Mesendoderm (in vitro differentiated cells): ENCODE measurements around the gene PTPN11.
"Not testable (repeated sequence)": the region's sequence is repeated elsewhere in the genome, so short reads cannot be mapped to it uniquely, and the experiment has no call there.

ENCODE experiments used
- DNase-seq: peaks from one replicate; pipeline ENCODE4 v3.0.0; 2013
- H2AK5ac ChIP-seq: 2 replicates; pipeline ENCODE4 v1.6.1; 2013; ENCODE audit warnings: low read length, inconsistent platforms
- H2BK120ac ChIP-seq: 2 replicates; pipeline ENCODE4 v1.6.1; 2013; ENCODE audit warnings: low read depth, mild to moderate bottlenecking, low read length, moderate library complexity, mixed read lengths
- H2BK15ac ChIP-seq: replicated peaks from 2 replicates; pipeline ENCODE4 v1.6.1; 2013; ENCODE audit warnings: low read depth, mild to moderate bottlenecking, moderate library complexity
- H2BK5ac ChIP-seq: 2 replicates; pipeline ENCODE4 v1.6.1; 2013; ENCODE audit warnings: low read length, inconsistent platforms
- H3K18ac ChIP-seq: 2 replicates; pipeline ENCODE4 v1.6.1; 2013; ENCODE audit warnings: mild to moderate bottlenecking, low read length, mixed read lengths
- H3K23ac ChIP-seq: one replicate; pipeline ENCODE4 v1.6.1; 2013; ENCODE audit warnings: low read length
- H3K27ac ChIP-seq: 2 replicates; pipeline ENCODE4 v1.5.1; 2013; ENCODE audit warnings: low read depth, mild to moderate bottlenecking, inconsistent platforms, low read length, moderate library complexity
- H3K27me3 ChIP-seq: 2 replicates; pipeline ENCODE4 v1.6.1; 2013; ENCODE audit warnings: low read length, control low read depth, mild to moderate bottlenecking, inconsistent platforms; ENCODE audit not compliant: insufficient read depth, poor library complexity
- H3K36me3 ChIP-seq: 2 replicates; pipeline ENCODE4 v1.6.1; 2013; ENCODE audit warnings: low read length, inconsistent platforms; ENCODE audit not compliant: control insufficient read depth, insufficient read depth
- H3K4ac ChIP-seq: one replicate; pipeline ENCODE4 v1.6.1; 2013; ENCODE audit warnings: low read depth, mild to moderate bottlenecking, low read length, moderate library complexity
- H3K4me1 ChIP-seq: 2 replicates; pipeline ENCODE4 v1.6.1; 2013; ENCODE audit warnings: low read depth, low read length, inconsistent platforms; ENCODE audit not compliant: control insufficient read depth
- H3K4me2 ChIP-seq: 2 replicates; pipeline ENCODE4 v1.6.1; 2013; ENCODE audit warnings: low read length
- H3K4me3 ChIP-seq: 2 replicates; pipeline ENCODE4 v1.5.1; 2013; ENCODE audit warnings: mild to moderate bottlenecking, low read length
- H3K56ac ChIP-seq: one replicate; pipeline ENCODE4 v1.6.1; 2013; ENCODE audit warnings: low read length
- H3K79me1 ChIP-seq: 2 replicates; pipeline ENCODE4 v1.6.1; 2013; ENCODE audit warnings: low read length, inconsistent platforms
- H3K79me2 ChIP-seq: 2 replicates; pipeline ENCODE4 v1.6.1; 2013; ENCODE audit warnings: mild to moderate bottlenecking, low read length; ENCODE audit not compliant: control insufficient read depth, insufficient read depth
- H3K9ac ChIP-seq: 2 replicates; pipeline ENCODE4 v1.6.1; 2013; ENCODE audit warnings: low read length, inconsistent platforms
- H4K5ac ChIP-seq: one replicate; pipeline ENCODE4 v1.6.1; 2013; ENCODE audit warnings: low read length
- H4K8ac ChIP-seq: one replicate; pipeline ENCODE4 v1.6.1; 2013; ENCODE audit warnings: low read depth, mild to moderate bottlenecking, control low read depth, low read length, moderate library complexity
- whole genome bisulfite sequencing: extraction: QIAGEN DNeasy Blood & Tissue Kit; methylation state at CpG from one replicate; pipeline ENCODE4 v1.1.7; 2013; ENCODE audit warnings: low lambda C conversion rate, missing lambda C conversion rate; ENCODE audit not compliant: insufficient coverage; ENCODE audit errors: extremely low coverage; 5-methylcytosine and 5-hydroxymethylcytosine counted together

The PTPN11 gene

GRCh38 chr12:112446008-112446725, 27.4 kb downstream of the PTPN11 start:
- Histone ChIP-seq H2BK120ac (no peak overlapping the region), H4K5ac (no peak overlapping the region), H3K79me1 (peaks cover 2% of the 10 kb centered on the region), H3K4me2 (no peak overlapping the region), H2BK15ac (no peak overlapping the region), H4K8ac (no peak overlapping the region), H2AK5ac (no peak overlapping the region), H3K36me3 (peaks cover 6% of the 10 kb centered on the region), H3K18ac (no peak overlapping the region), H3K56ac (no peak overlapping the region), H3K4ac (no peak overlapping the region), H3K4me3 (no peak overlapping the region), H3K4me1 (no peaks in the 10 kb centered on the region), H3K79me2 (peaks cover 4% of the 10 kb centered on the region), H3K27ac (no peak overlapping the region), H2BK5ac (no peak overlapping the region), H3K9ac (no peak overlapping the region), H3K23ac (no peak overlapping the region), H3K27me3 (no peaks in the 10 kb centered on the region)
- WGBS: no CpG with 5 or more reads among the region's 3 CpGs
- DNase-seq: no peak

GRCh38 chr12:112447106-112447505, 28.4 kb downstream of the PTPN11 start:
- Histone ChIP-seq H3K4me3 (no peak overlapping the region), H3K56ac (no peak overlapping the region), H3K18ac (no peak overlapping the region), H3K4ac (no peak overlapping the region), H2BK120ac (no peak overlapping the region), H3K27me3 (no peaks in the 10 kb centered on the region), H3K4me2 (no peak overlapping the region), H2BK5ac (no peak overlapping the region), H3K4me1 (no peaks in the 10 kb centered on the region), H4K8ac (no peak overlapping the region), H3K79me2 (peaks cover 4% of the 10 kb centered on the region), H4K5ac (no peak overlapping the region), H3K23ac (no peak overlapping the region), H3K9ac (no peak overlapping the region), H3K79me1 (peaks cover 2% of the 10 kb centered on the region), H3K27ac (no peak overlapping the region), H3K36me3 (peaks cover 6% of the 10 kb centered on the region), H2BK15ac (no peak overlapping the region), H2AK5ac (no peak overlapping the region)
- DNase-seq: no peak
- WGBS: no CpG with 5 or more reads among the region's 3 CpGs

GRCh38 chr12:112448165-112448564, 29.4 kb downstream of the PTPN11 start:
- not testable (repeated sequence) for H3K79me2 ChIP-seq, H3K4me1 ChIP-seq, DNase-seq, H3K27ac ChIP-seq, H2BK15ac ChIP-seq, H2AK5ac ChIP-seq, H3K4ac ChIP-seq, H4K8ac ChIP-seq, H3K18ac ChIP-seq, H3K4me3 ChIP-seq, H3K79me1 ChIP-seq, H3K9ac ChIP-seq, H3K4me2 ChIP-seq, H2BK5ac ChIP-seq, H3K36me3 ChIP-seq, H3K27me3 ChIP-seq, H3K23ac ChIP-seq, H4K5ac ChIP-seq, H2BK120ac ChIP-seq, H3K56ac ChIP-seq
- WGBS: no CpG with 5 or more reads among the region's 2 CpGs

- no CpG with 5 or more reads among the region's 4 CpGs for WGBS
- H3K18ac ChIP-seq: no peak overlapping the region
- H3K79me1 ChIP-seq: no peaks in the 10 kb centered on the region
- H2BK120ac ChIP-seq: no peak overlapping the region
- no peak overlapping the region for H3K4ac ChIP-seq
- no peak overlapping the region for H3K4me3 ChIP-seq
- H2BK5ac ChIP-seq: no peak overlapping the region
- no peak overlapping the region for H3K27ac ChIP-seq
- no peak overlapping the region for H3K23ac ChIP-seq
- no peak overlapping the region for H3K9ac ChIP-seq
- no peaks in the 10 kb centered on the region for H3K4me1 ChIP-seq
- H2AK5ac ChIP-seq: no peak overlapping the region
- no peaks in the 10 kb centered on the region for H3K79me2 ChIP-seq
- DNase-seq: no peak
- no peak overlapping the region for H3K56ac ChIP-seq
- no peak overlapping the region for H4K5ac ChIP-seq
- H3K4me2 ChIP-seq: no peak overlapping the region
- no peak overlapping the region for H2BK15ac ChIP-seq
- peaks cover 8% of the 10 kb centered on the region for H3K36me3 ChIP-seq
- H4K8ac ChIP-seq: no peak overlapping the region
- H3K27me3 ChIP-seq: no peaks in the 10 kb centered on the region
Measured at GRCh38 chr12:112450725-112451124, 32.0 kb downstream of the PTPN11 start.

- Histone ChIP-seq H3K4me3 (no peak overlapping the region), H3K79me1 (no peaks in the 10 kb centered on the region), H3K23ac (no peak overlapping the region), H3K4me2 (no peak overlapping the region), H4K8ac (no peak overlapping the region), H3K18ac (no peak overlapping the region), H2BK5ac (no peak overlapping the region), H3K4ac (no peak overlapping the region), H3K27ac (no peak overlapping the region), H2BK120ac (no peak overlapping the region), H4K5ac (no peak overlapping the region), H3K36me3 (peaks cover 9% of the 10 kb centered on the region), H3K56ac (no peak overlapping the region), H3K79me2 (no peaks in the 10 kb centered on the region), H3K9ac (no peak overlapping the region), H3K27me3 (no peaks in the 10 kb centered on the region), H2AK5ac (no peak overlapping the region), H3K4me1 (no peaks in the 10 kb centered on the region), H2BK15ac (no peak overlapping the region)
- WGBS: no CpG with 5 or more reads among the region's 7 CpGs
- DNase-seq: no peak
Measured at GRCh38 chr12:112456029-112456428, 37.3 kb downstream of the PTPN11 start.

GRCh38 chr12:112457142-112457541, 38.4 kb downstream of the PTPN11 start:
- not testable (repeated sequence) for H2BK5ac ChIP-seq, H3K79me2 ChIP-seq, H2AK5ac ChIP-seq, H4K8ac ChIP-seq, H3K4me1 ChIP-seq, H4K5ac ChIP-seq, H3K36me3 ChIP-seq, H3K4me3 ChIP-seq, H3K27me3 ChIP-seq, H3K56ac ChIP-seq, DNase-seq, H2BK15ac ChIP-seq, H3K4ac ChIP-seq, H3K18ac ChIP-seq, H3K79me1 ChIP-seq, H3K9ac ChIP-seq, H3K23ac ChIP-seq, H3K27ac ChIP-seq, H3K4me2 ChIP-seq, H2BK120ac ChIP-seq
- WGBS: no CpG with 5 or more reads among the region's 1 CpG
